ENCODE results near the gene RRP8.

RRP8 gene

GRCh38 chr11:6647836-6648235, 44.4 kb upstream of the RRP8 start:
- Histone ChIP-seq H3K4me2 (ENCODE audit: low read depth, low read length, poor library complexity, severe bottlenecking) (no peak overlapping the region), H3K9ac (ENCODE audit: low read length) (no peak overlapping the region)

DNA sequence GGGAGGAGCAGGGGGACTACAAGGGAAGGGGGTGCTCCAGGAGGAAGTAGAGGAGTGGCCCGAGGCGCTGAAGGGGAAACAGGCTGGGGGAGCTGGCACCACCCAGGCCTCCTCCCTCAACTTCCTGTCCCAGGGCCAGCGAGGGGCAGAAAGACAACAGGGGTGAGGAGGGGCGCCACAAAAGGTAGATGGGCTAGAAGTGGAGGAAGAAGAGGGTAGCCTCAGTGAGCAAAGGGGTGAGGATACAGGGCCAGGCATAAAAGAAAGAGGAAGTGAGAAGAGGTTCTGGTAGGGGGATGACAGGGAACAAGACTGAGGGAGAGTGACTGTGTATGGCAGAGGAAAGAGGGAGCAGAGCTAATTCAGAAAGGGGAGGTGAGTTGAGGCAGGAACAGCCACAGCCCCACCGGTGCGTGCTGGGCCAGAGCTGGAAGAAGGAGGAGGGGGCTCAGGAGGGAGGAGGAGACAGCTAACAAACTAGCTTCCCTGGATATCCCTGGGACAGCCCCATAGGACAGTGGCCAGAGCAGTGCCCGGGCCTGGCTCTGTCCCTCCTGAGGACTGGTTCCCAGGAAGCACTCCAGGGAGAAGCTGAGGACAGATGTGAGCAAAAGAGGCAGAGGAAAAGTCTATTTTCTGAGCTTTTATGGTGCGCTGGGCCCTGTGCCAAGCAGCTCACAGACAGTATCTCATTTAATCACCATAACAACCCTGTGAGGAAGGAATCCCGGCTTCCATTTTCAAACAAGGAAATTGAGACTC, 43.7 kb upstream of the RRP8 start:
- no peak overlapping the region for H3K9ac ChIP-seq (ENCODE audit: low read length)
- no peaks in the 10 kb centered on the region for H3K27me3 ChIP-seq (ENCODE audit: low read length)
- no peaks in the 10 kb centered on the region for H3F3A ChIP-seq (ENCODE audit: insufficient read depth)
- no peak overlapping the region for H3K27ac ChIP-seq (ENCODE audit: low read depth, low read length)
- H3K79me2 ChIP-seq (ENCODE audit: insufficient read depth, low read length) = no peaks in the 10 kb centered on the region
- H3K9me3 ChIP-seq (ENCODE audit: insufficient read depth, low read length) = no peaks in the 10 kb centered on the region
- no peak for TF ChIP-seq EZH2phosphoT487 (conservative IDR thresholded peaks at IDR 0.05; ENCODE audit: low read length)
- TF ChIP-seq, protein P1, sequence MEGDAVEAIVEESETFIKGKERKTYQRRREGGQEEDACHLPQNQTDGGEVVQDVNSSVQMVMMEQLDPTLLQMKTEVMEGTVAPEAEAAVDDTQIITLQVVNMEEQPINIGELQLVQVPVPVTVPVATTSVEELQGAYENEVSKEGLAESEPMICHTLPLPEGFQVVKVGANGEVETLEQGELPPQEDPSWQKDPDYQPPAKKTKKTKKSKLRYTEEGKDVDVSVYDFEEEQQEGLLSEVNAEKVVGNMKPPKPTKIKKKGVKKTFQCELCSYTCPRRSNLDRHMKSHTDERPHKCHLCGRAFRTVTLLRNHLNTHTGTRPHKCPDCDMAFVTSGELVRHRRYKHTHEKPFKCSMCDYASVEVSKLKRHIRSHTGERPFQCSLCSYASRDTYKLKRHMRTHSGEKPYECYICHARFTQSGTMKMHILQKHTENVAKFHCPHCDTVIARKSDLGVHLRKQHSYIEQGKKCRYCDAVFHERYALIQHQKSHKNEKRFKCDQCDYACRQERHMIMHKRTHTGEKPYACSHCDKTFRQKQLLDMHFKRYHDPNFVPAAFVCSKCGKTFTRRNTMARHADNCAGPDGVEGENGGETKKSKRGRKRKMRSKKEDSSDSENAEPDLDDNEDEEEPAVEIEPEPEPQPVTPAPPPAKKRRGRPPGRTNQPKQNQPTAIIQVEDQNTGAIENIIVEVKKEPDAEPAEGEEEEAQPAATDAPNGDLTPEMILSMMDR (IDR thresholded peaks at IDR 0.05; ENCODE audit: insufficient read depth, low read length, poor library complexity, severe bottlenecking) = no peak
- H3K36me3 ChIP-seq (ENCODE audit: low read length) = no peaks in the 10 kb centered on the region
- H2AFZ ChIP-seq (ENCODE audit: low read depth, low read length, severe bottlenecking) = no peak overlapping the region
- no peaks in the 10 kb centered on the region for H3K9me2 ChIP-seq (replicated peaks; ENCODE audit: insufficient read depth, low read length)
- no peaks in the 10 kb centered on the region for H4K20me1 ChIP-seq (ENCODE audit: low read depth, low read length)
- no peak overlapping the region for H3K4me3 ChIP-seq (ENCODE audit: insufficient read depth, low read length, poor library complexity, severe bottlenecking)
- H3K4me2 ChIP-seq (ENCODE audit: low read depth, low read length, poor library complexity, severe bottlenecking) = no peak overlapping the region

More at GRCh38 chr11:6647836-6648235, 44.4 kb upstream of the RRP8 start:
- Histone ChIP-seq H4K20me1 (ENCODE audit: low read depth, low read length) (no peaks in the 10 kb centered on the region), H3K27me3 (ENCODE audit: low read length) (no peaks in the 10 kb centered on the region), H2AFZ (ENCODE audit: low read depth, low read length, severe bottlenecking) (no peak overlapping the region), H3K4me3 (ENCODE audit: insufficient read depth, low read length, poor library complexity, severe bottlenecking) (no peak overlapping the region), H3K9me2 (replicated peaks; ENCODE audit: insufficient read depth, low read length) (no peaks in the 10 kb centered on the region), H3K36me3 (ENCODE audit: low read length) (no peaks in the 10 kb centered on the region), H3K27ac (ENCODE audit: low read depth, low read length) (no peak overlapping the region), H3F3A (ENCODE audit: insufficient read depth) (no peaks in the 10 kb centered on the region), H3K9me3 (ENCODE audit: insufficient read depth, low read length) (no peaks in the 10 kb centered on the region), H3K79me2 (ENCODE audit: insufficient read depth, low read length) (no peaks in the 10 kb centered on the region)
- TF ChIP-seq, protein P1 (IDR thresholded peaks at IDR 0.05; ENCODE audit: insufficient read depth, low read length, poor library complexity, severe bottlenecking) = no peak
- TF ChIP-seq EZH2phosphoT487 (conservative IDR thresholded peaks at IDR 0.05; ENCODE audit: low read length) = no peak

GRCh38 chr11:6646576-6646917, 43.1 kb upstream of the RRP8 start:
- Histone ChIP-seq H3K9me2 (replicated peaks; ENCODE audit: insufficient read depth, low read length) (no peaks in the 10 kb centered on the region), H3K79me2 (ENCODE audit: insufficient read depth, low read length) (no peaks in the 10 kb centered on the region), H3K9ac (ENCODE audit: low read length) (no peak overlapping the region), H2AFZ (ENCODE audit: low read depth, low read length, severe bottlenecking) (no peak overlapping the region), H3F3A (ENCODE audit: insufficient read depth) (no peaks in the 10 kb centered on the region), H3K4me2 (ENCODE audit: low read depth, low read length, poor library complexity, severe bottlenecking) (no peak overlapping the region), H4K20me1 (ENCODE audit: low read depth, low read length) (no peaks in the 10 kb centered on the region), H3K27ac (ENCODE audit: low read depth, low read length) (no peak overlapping the region), H3K9me3 (ENCODE audit: insufficient read depth, low read length) (no peaks in the 10 kb centered on the region), H3K36me3 (ENCODE audit: low read length) (no peaks in the 10 kb centered on the region), H3K27me3 (ENCODE audit: low read length) (no peaks in the 10 kb centered on the region), H3K4me3 (ENCODE audit: insufficient read depth, low read length, poor library complexity, severe bottlenecking) (no peak overlapping the region)
- no peak for TF ChIP-seq EZH2phosphoT487 (conservative IDR thresholded peaks at IDR 0.05; ENCODE audit: low read length)
- TF ChIP-seq, protein P1 (IDR thresholded peaks at IDR 0.05; ENCODE audit: insufficient read depth, low read length, poor library complexity, severe bottlenecking) = no peak

Measured in SU-DHL-6 (cell line).